Posterior vena cava (tissue), 2 donors: ENCODE measurements around the gene DGKE. TPM values are rescaled to one million over a fixed set of nuclear protein-coding genes. Genes with fewer than 3 reads are reported as not detected.
A peak's percentile ranks its signal among the peaks of the same experiment; 100 is the strongest.

Experiments
- DNase-seq: peaks from one replicate; pipeline ENCODE4 v3.0.0-alpha.2; 2020; ENCODE audit warnings: low spot score
- intact Hi-C, 2 donors: fragments of 100-400 bp; cut with DNase I; formaldehyde crosslinking; loops; one replicate each; pipeline versions ENCODE4 v1.14.1 to v1.14.2; 2022 to 2023
- total RNA-seq, 2 donors: library from RNA; stranded (reverse); fragmentation: NEBNext Ultra II Directional; extraction: Animal tissue kit (Norgen Biotek cat#: 25700); gene quantifications; one replicate each; pipeline ENCODE4 v1.2.1, GENCODE V29; 2021
- donor health status: DM: yes; HTN: yes; CAD: no.
- donor health status: DM: yes; HTN: yes; CAD: no.

The DGKE gene
- total RNA-seq, 2 donors from 2014 or later, result 7.6 to 9.8 TPM

GRCh38 chr17:56903560-56903959, 69.6 kb downstream of the DGKE start:
- intact Hi-C loops, result no loop called here
- no peak for DNase-seq

- intact Hi-C loops, result no loop called here
- DNase-seq, result peak; percentile 91
Measured at GRCh38 chr17:56908001-56908542, 74.1 kb downstream of the DGKE start.

GRCh38 chr17:56909742-56910508, 76.0 kb downstream of the DGKE start:
- intact Hi-C loops, result no loop called here
- no peak for DNase-seq

GRCh38 chr17:56910509-56911235, 76.7 kb downstream of the DGKE start:
- intact Hi-C loops, result no loop called here
- no peak for DNase-seq

GRCh38 chr17:56912105-56912999, 78.4 kb downstream of the DGKE start:
- intact Hi-C loops, result no loop called here
- no peak for DNase-seq

GRCh38 chr17:56913000-56913311, 79.0 kb downstream of the DGKE start:
- intact Hi-C loops, result no loop called here

GRCh38 chr17:56913353-56913866, 79.5 kb downstream of the DGKE start:
- intact Hi-C loops, result no loop called here
- DNase-seq, result no peak

More at GRCh38 chr17:56913000-56913311, 79.0 kb downstream of the DGKE start:
- no peak for DNase-seq

GRCh38 chr17:56913867-56914580, 80.1 kb downstream of the DGKE start, which contains the start of gene TRIM25:
TSS of gene TRIM25 (minus strand) at chr17:56914049. CDS start at chr17:56913988, 61 bp downstream.
- DNase-seq, result peak; percentile 96
- intact Hi-C loops, result no loop called here

- intact Hi-C loops, result no loop called here
- no peak for DNase-seq
Measured at GRCh38 chr17:56914581-56915273, 80.8 kb downstream of the DGKE start.

- intact Hi-C loops, result no loop called here
- no peak for DNase-seq
Measured at GRCh38 chr17:56917559-56918296, 83.8 kb downstream of the DGKE start.

GRCh38 chr17:56918916-56919315, 85.0 kb downstream of the DGKE start:
- DNase-seq, result no peak
- intact Hi-C loops, result no loop called here

Other genes with a start within 250 kb of the DGKE start
- 1 to 10 TPM; 1.3 to 2.4 TPM for gene NOG, start 240.5 kb upstream of the DGKE start, total RNA-seq
- gene C17orf67, start 231 bp upstream of the DGKE start, total RNA-seq, result 1 to 10 TPM; 2.1 to 2.7 TPM
- gene TRIM25, start 79.9 kb downstream of the DGKE start, total RNA-seq, result 10 to 100 TPM; 43.2 to 54.0 TPM
- gene COIL, start 126.9 kb downstream of the DGKE start, total RNA-seq, result 1 to 10 TPM; 9.4 to 9.5 TPM
- 10 to 100 TPM; 71.8 to 85.0 TPM for gene SCPEP1, start 144.0 kb downstream of the DGKE start, total RNA-seq